HepG2 (cell line): ENCODE results near the gene PANK1. TPM values are rescaled to one million over a fixed set of nuclear protein-coding genes. Genes with fewer than 3 reads are reported as not detected.

Experiments used
- ATAC-seq: fragments of 200-7000 bp; cut with Tn5 transposase; 3 replicates; pipeline ENCODE4 v1.9.1; 2020; ENCODE audit warnings: mild to moderate bottlenecking, moderate library complexity
- BruUV-seq: library from RNA; stranded (reverse); fragments of 400-500 nt; replicated peaks from 2 replicates; lab custom pipeline; 2021; lab: Mats Ljungman, UMichigan
- CTCF ChIA-PET: fragments of 300-600 bp; formaldehyde crosslinking; extraction: SDS; loops from one replicate; lab custom pipeline; 2021; ENCODE audit warnings: low total read pairs, inconsistent platforms, low intra/inter-chr PET ratio; lab: Yijun Ruan, JAX
- POLR2A ChIA-PET: fragments of 350-600 bp; sonication (Branson Sonifier 250); formaldehyde crosslinking; loops from one replicate; lab custom pipeline; 2020; ENCODE audit warnings: antibody characterized with exemption, inconsistent platforms; lab: Yijun Ruan, JAX
- DNase-seq: peaks from one replicate; pipeline ENCODE4 v3.0.0-alpha.2; 2015; ENCODE audit warnings: low spot score
- FAIRE-seq: peaks from 3 replicates; lab custom pipeline; 2011; peaks lifted over from hg19 to GRCh38; lab: Jason Lieb, UNC
- H2AFZ ChIP-seq: one replicate; pipeline ENCODE4 v1.6.1; 2011; ENCODE audit warnings: low read length, inconsistent platforms
- H3K27ac ChIP-seq: fragments of 300-600 bp; 3 replicates; pipeline ENCODE4 v1.8.0; 2011; ENCODE audit warnings: mixed run types, mild to moderate bottlenecking, mixed read lengths, low read length, inconsistent platforms; ENCODE audit not compliant: insufficient read depth; ENCODE audit errors: extremely low read length
- H3K27me3 ChIP-seq, 2 experiments: fragments of 200-600 bp in 1 of 2; 2 replicates in 1 of 2; 3 replicates in 1 of 2; pipeline versions ENCODE4 v1.6.0 to v1.8.0; 2011; ENCODE audit warnings: low read length in 2 of 2, mild to moderate bottlenecking in 2 of 2, moderate library complexity in 2 of 2, inconsistent platforms in 1 of 2; ENCODE audit not compliant: insufficient read depth in 2 of 2, control insufficient read depth in 1 of 2
- H3K36me3 ChIP-seq, 2 experiments: fragments of 200-600 bp in 1 of 2; replicated peaks in 1 of 2; 2 replicates in 1 of 2; 3 replicates in 1 of 2; pipeline versions ENCODE4 v1.5.1 to v1.8.0; 2011; ENCODE audit warnings: low read length in 2 of 2, inconsistent platforms in 1 of 2; ENCODE audit not compliant: insufficient read depth in 2 of 2, control insufficient read depth in 1 of 2
- H3K4me1 ChIP-seq: 2 replicates; pipeline ENCODE4 v1.5.1; 2012; ENCODE audit warnings: low read length, inconsistent platforms; ENCODE audit not compliant: insufficient read depth
- H3K4me2 ChIP-seq: 2 replicates; pipeline ENCODE4 v1.6.0; 2011; ENCODE audit warnings: low read depth, low read length, inconsistent platforms
- H3K4me3 ChIP-seq, 3 experiments: fragments of 200-600 bp in 1 of 3; sonication (generic), shearing (Covaris generic) in 1 of 3; replicated peaks in 1 of 3; 2 replicates each; pipeline ENCODE4 v1.5.1; 2011 to 2016; ENCODE audit warnings: low read length in 3 of 3, inconsistent platforms in 2 of 3, low read depth in 2 of 3, mild to moderate bottlenecking in 2 of 3, control low read depth in 1 of 3, mixed read lengths in 1 of 3; ENCODE audit not compliant: insufficient read depth in 1 of 3
- H3K79me2 ChIP-seq: one replicate; pipeline ENCODE4 v1.6.1; 2011; ENCODE audit warnings: low read length, inconsistent platforms; ENCODE audit not compliant: insufficient read depth
- H3K9ac ChIP-seq: 2 replicates; pipeline ENCODE4 v1.6.0; 2011; ENCODE audit warnings: mild to moderate bottlenecking, low read depth, low read length, inconsistent platforms; ENCODE audit not compliant: insufficient read depth
- H3K9me3 ChIP-seq: 2 replicates; pipeline ENCODE4 v1.5.1; 2012; ENCODE audit warnings: mild to moderate bottlenecking, low read length
- H4K20me1 ChIP-seq: 2 replicates; pipeline ENCODE4 v1.6.0; 2011; ENCODE audit warnings: inconsistent platforms, mild to moderate bottlenecking, low read length, moderate library complexity; ENCODE audit not compliant: insufficient read depth
- ATF3 ChIP-seq: sonication (generic); formaldehyde crosslinking; IDR thresholded peaks from 2 replicates; pipeline ENCODE4 v1.4.0; 2020; ENCODE audit warnings: missing genetic modification reagents
- E2F5 ChIP-seq: sonication (generic); formaldehyde crosslinking; conservative IDR thresholded peaks from 2 replicates; pipeline ENCODE4 v1.4.0; 2020; ENCODE audit warnings: missing genetic modification reagents
- GATA4 ChIP-seq: sonication (generic); IDR thresholded peaks from 2 replicates; pipeline ENCODE4 v1.6.1; 2016; ENCODE audit warnings: antibody characterized with exemption, low read depth, borderline replicate concordance
- HMGXB4 ChIP-seq, 2 experiments: sonication (generic) in 1 of 2; formaldehyde crosslinking in 1 of 2; IDR thresholded peaks; 2 replicates each; pipeline versions ENCODE4 v1.4.0 to v1.6.1; 2018 to 2020; ENCODE audit warnings: missing genetic modification reagents in 2 of 2, borderline replicate concordance in 1 of 2, low read depth in 1 of 2, mild to moderate bottlenecking in 1 of 2, missing biosample characterization in 1 of 2
- IKZF5 ChIP-seq: IDR thresholded peaks from 2 replicates; pipeline ENCODE4 v1.6.1; 2018; ENCODE audit warnings: missing genetic modification reagents, mild to moderate bottlenecking, missing compliant biosample characterization
- POLR2G ChIP-seq: fragments of 200-400 bp; formaldehyde crosslinking; IDR thresholded peaks from 2 replicates; pipeline ENCODE4 v1.6.1; 2018; ENCODE audit warnings: mild to moderate bottlenecking, low read depth, low read length, moderate library complexity
- SIN3A ChIP-seq: IDR thresholded peaks from 2 replicates; pipeline ENCODE4 v1.6.1; 2011; ENCODE audit warnings: low read depth, mild to moderate bottlenecking, control low read depth, low read length, borderline replicate concordance
- SRY ChIP-seq: sonication (generic); formaldehyde crosslinking; IDR thresholded peaks from 2 replicates; pipeline ENCODE4 v1.8.0; 2022; ENCODE audit warnings: mild to moderate bottlenecking, missing genetic modification reagents
- TAF1 ChIP-seq: sonication (generic); formaldehyde crosslinking; IDR thresholded peaks from 2 replicates; pipeline ENCODE4 v1.4.0; 2020; ENCODE audit warnings: missing genetic modification reagents
- ZNF136 ChIP-seq: sonication (generic); formaldehyde crosslinking; IDR thresholded peaks from 2 replicates; pipeline ENCODE4 v1.8.1; 2022; ENCODE audit warnings: low read depth, mild to moderate bottlenecking, moderate library complexity, missing genetic modification reagents
- ZNF317 ChIP-seq: sonication (generic); formaldehyde crosslinking; IDR thresholded peaks from 2 replicates; pipeline ENCODE4 v1.5.0; 2020; ENCODE audit warnings: mild to moderate bottlenecking, missing genetic modification reagents
- ZNF484 ChIP-seq: sonication (generic); formaldehyde crosslinking; IDR thresholded peaks from 2 replicates; pipeline ENCODE4 v1.5.1; 2020; ENCODE audit warnings: mild to moderate bottlenecking, low read depth, missing genetic modification reagents, borderline replicate concordance
- ZNF546 ChIP-seq: sonication (generic); formaldehyde crosslinking; conservative IDR thresholded peaks from 2 replicates; pipeline ENCODE4 v1.8.1; 2023; ENCODE audit warnings: mild to moderate bottlenecking, missing genetic modification reagents
- ZNF674 ChIP-seq: sonication (generic); formaldehyde crosslinking; IDR thresholded peaks from 2 replicates; pipeline ENCODE4 v1.5.0; 2020; ENCODE audit warnings: low read depth, mild to moderate bottlenecking, missing genetic modification reagents
- ZNF746 ChIP-seq: sonication (generic); formaldehyde crosslinking; IDR thresholded peaks from 2 replicates; pipeline ENCODE4 v1.8.0; 2022; ENCODE audit warnings: mild to moderate bottlenecking, missing genetic modification reagents
- WGBS: methylation state at CpG from one replicate; pipeline ENCODE4 v1.1.6; 2017; ENCODE audit warnings: low lambda C conversion rate; 5-methylcytosine and 5-hydroxymethylcytosine counted together
- in situ Hi-C: cut with HindIII; loops from 2 replicates; pipeline ENCODE4 v1.10.0; 2017; ENCODE audit warnings: low pct_unique_long_range_greater_than_20kb; ENCODE audit not compliant: extremely low pct_ligation_motif_present
- intact Hi-C: fragments of 100-400 bp; cut with micrococcal nuclease; formaldehyde crosslinking; loops from one replicate; pipeline ENCODE4 v1.10.0; 2022; ENCODE audit not compliant: unreplicated experiment
- polyA plus RNA-seq, 8 experiments: library from polyadenylated mRNA; depleted of rRNA in 3 of 8; stranded (reverse) in 7 of 8; unstranded in 1 of 8; fragments of >200 nt; fragmentation: Illumina TruSeq in 4 of 8; extraction: Trizol in 4 of 8; gene quantifications; 2 replicates each; pipeline versions ENCODE4 v1.2.1 to v1.2.3, GENCODE V29; 2011 to 2016; ENCODE audit warnings: low read depth in 4 of 8, missing spikeins in 1 of 8, mixed read lengths in 1 of 8; ENCODE audit not compliant: insufficient read depth in 1 of 8
- total RNA-seq, 5 experiments: library from RNA; depleted of rRNA; stranded (reverse); fragments of >200 nt; fragmentation: Illumina TruSeq; extraction: Trizol; gene quantifications; 2 replicates each; pipeline ENCODE4 v1.2.3, GENCODE V29; 2016; ENCODE audit warnings: low read depth in 1 of 5

Gene PANK1
- total and polyA plus RNA-seq, 2 of the 13 experiments (the other 11 are each of a cell fraction or from before 2014, with no cell fraction given) = 18.2 to 33.3 TPM

GRCh38 chr10:89624020-89624419, 21.0 kb downstream of the PANK1 start:
- H3K4me3 ChIP-seq = no peak overlapping the region
- H3K36me3 ChIP-seq = peaks cover 3 to 6% of the 10 kb centered on the region in 2 experiments; a peak in 2 of 5 replicates
- no peak for DNase-seq
- 96% methylated on average over 4 of the region's 4 CpGs for WGBS
- FAIRE-seq = no peak
- H3K4me1 ChIP-seq = peaks cover 8% of the 10 kb centered on the region; the same call in 1 of the 2 replicates
- no peak for ATAC-seq
- in situ Hi-C loops = no loop called here
- peaks cover 38% of the 10 kb centered on the region for H3K79me2 ChIP-seq
- BruUV-seq = no TSS peak
- ChIA-PET CTCF (no interaction called here), POLR2A (no interaction called here)
- H2AFZ ChIP-seq = no peak overlapping the region
- peaks cover 5% of the 10 kb centered on the region; the same call in 1 of the 2 replicates for H4K20me1 ChIP-seq
- no peaks in the 10 kb centered on the region for H3K27me3 ChIP-seq
- no peak overlapping the region for H3K27ac ChIP-seq
- intact Hi-C loops = no loop called here
- TF ChIP-seq ZNF746 (no peak), POLR2G (no peak), IKZF5 (CRISPR knock-in tag) (no peak), TAF1 (CRISPR knock-in tag) (no peak), ZNF546 (CRISPR knock-in tag) (no peak), ZNF317 (CRISPR knock-in tag) (no peak), SRY (CRISPR knock-in tag) (no peak), ZNF674 (CRISPR knock-in tag) (no peak)
- TF ChIP-seq, all 625 proteins: peak for 0
- no peaks in the 10 kb centered on the region for H3K9me3 ChIP-seq
- H3K9ac ChIP-seq = no peak overlapping the region
- H3K4me2 ChIP-seq = no peak overlapping the region

- no peak overlapping the region for H3K27ac ChIP-seq
- no peak overlapping the region for H3K4me3 ChIP-seq
- no peaks in the 10 kb centered on the region for H4K20me1 ChIP-seq
- peaks cover 3 to 6% of the 10 kb centered on the region in 2 experiments; a peak in 2 of 5 replicates for H3K36me3 ChIP-seq
- ChIA-PET POLR2A (no interaction called here), CTCF (no interaction called here)
- no peak for ATAC-seq
- peaks cover 22% of the 10 kb centered on the region for H3K79me2 ChIP-seq
- no peak overlapping the region for H2AFZ ChIP-seq
- H3K27me3 ChIP-seq = no peaks in the 10 kb centered on the region
- H3K9me3 ChIP-seq = no peaks in the 10 kb centered on the region
- H3K9ac ChIP-seq = no peak overlapping the region
- H3K4me1 ChIP-seq = peaks cover 11% of the 10 kb centered on the region
- intact Hi-C loops = no loop called here
- no peak for FAIRE-seq
- no TSS peak for BruUV-seq
- in situ Hi-C loops = no loop called here
- no peak for DNase-seq
- H3K4me2 ChIP-seq = no peak overlapping the region
- TF ChIP-seq HMGXB4 (CRISPR knock-in tag; IDR thresholded peaks at IDR 0.05; ENCODE audit: borderline replicate concordance in 1 of 2, low read depth in 1 of 2) (no peak), GATA4 (no peak), ZNF484 (CRISPR knock-in tag) (no peak), ZNF136 (no peak), ATF3 (no peak), SIN3A (no peak), E2F5 (CRISPR knock-in tag) (no peak)
These were observed 22.9 kb downstream of the PANK1 start for GRCh38 chr10:89622151-89622550.
